HCT116 (cell line): ENCODE measurements around the gene SETSIP. TPM values are rescaled to one million over a fixed set of nuclear protein-coding genes. Genes with fewer than 3 reads are reported as not detected.

ENCODE experiments used
- ATAC-seq: fragments of 200-7000 bp; cut with Tn5 transposase; 2 replicates; pipeline ENCODE4 v1.9.1; 2020; ENCODE audit warnings: mild to moderate bottlenecking, moderate library complexity
- BruUV-seq: library from RNA; stranded (reverse); fragments of 400-500 nt; replicated peaks from 2 replicates; lab custom pipeline; 2021; lab: Mats Ljungman, UMichigan
- CTCF ChIA-PET: fragments of 300-600 bp; sonication (Branson Sonifier 250); formaldehyde crosslinking; loops from one replicate; lab custom pipeline; 2021; ENCODE audit warnings: antibody characterized with exemption; lab: Charles Lee
- POLR2A ChIA-PET: fragments of 300-600, 350-600 bp; sonication (Branson Sonifier 250); formaldehyde crosslinking; loops from one replicate; lab custom pipeline; 2021; ENCODE audit warnings: antibody characterized with exemption; lab: Charles Lee
- RAD21 ChIA-PET, 2 experiments: fragments of 300-600 bp; sonication (Branson Sonifier 250); formaldehyde crosslinking; loops; one replicate each; lab custom pipeline; 2023; ENCODE audit warnings: low total read pairs in 2 of 2; ENCODE audit not compliant: uncharacterized antibody in 2 of 2, unreplicated experiment in 2 of 2, low non-redundant PET in 1 of 2; lab: Charles Lee
- DNase-seq: peaks from one replicate; pipeline ENCODE4 v3.0.0-alpha.2; 2010; ENCODE audit warnings: low read depth, low spot score
- H2AFZ ChIP-seq: fragments of 200-600 bp; shearing (Covaris generic), sonication (generic); 2 replicates; pipeline ENCODE4 v1.6.1; 2017; ENCODE audit warnings: low read depth, mixed run types, mixed read lengths, antibody characterized with exemption, low read length; ENCODE audit not compliant: poor library complexity, severe bottlenecking
- H3K27ac ChIP-seq: 2 replicates; pipeline ENCODE4 v1.5.1; 2012; ENCODE audit warnings: low read depth, low read length
- H3K27me3 ChIP-seq: fragments of 200-600 bp; sonication (generic); 2 replicates; pipeline ENCODE4 v1.6.1; 2016; ENCODE audit warnings: mixed run types, low read length, mixed read lengths; ENCODE audit not compliant: insufficient read depth
- H3K36me3 ChIP-seq, 2 experiments: fragments of 200-500 bp in 1 of 2; fragments of 200-600 bp in 1 of 2; sonication (Bioruptor generic) in 1 of 2; sonication (generic) in 1 of 2; 2 replicates each; pipeline versions ENCODE4 v1.5.1 to v1.6.1; 2014 to 2016; ENCODE audit warnings: low read length in 2 of 2, inconsistent platforms in 1 of 2, mixed read lengths in 1 of 2, mixed run types in 1 of 2; ENCODE audit not compliant: insufficient read depth in 2 of 2, control insufficient read depth in 1 of 2
- H3K4me1 ChIP-seq, 2 experiments: fragments of 200-600 bp in 1 of 2; sonication (generic) in 1 of 2; 2 replicates each; pipeline versions ENCODE4 v1.5.1 to v1.6.1; 2012 to 2017; ENCODE audit warnings: low read length in 2 of 2, inconsistent platforms in 1 of 2, mild to moderate bottlenecking in 1 of 2, mixed read lengths in 1 of 2, mixed run types in 1 of 2, moderate library complexity in 1 of 2; ENCODE audit not compliant: insufficient read depth in 2 of 2, control insufficient read depth in 1 of 2
- H3K4me2 ChIP-seq: fragments of 200-600 bp; sonication (generic); 2 replicates; pipeline ENCODE4 v1.6.1; 2017; ENCODE audit warnings: mixed run types, low read length, mixed read lengths
- H3K4me3 ChIP-seq, 2 experiments: fragments of 200-600 bp in 1 of 2; sonication (generic) in 1 of 2; replicated peaks in 1 of 2; 2 replicates each; pipeline ENCODE4 v1.5.1; 2011 to 2016; ENCODE audit warnings: low read length in 2 of 2, control low read depth in 1 of 2, low read depth in 1 of 2, mild to moderate bottlenecking in 1 of 2, mixed read lengths in 1 of 2, mixed run types in 1 of 2
- H3K79me2 ChIP-seq: fragments of 200-600 bp; sonication (generic); 2 replicates; pipeline ENCODE4 v1.6.1; 2017; ENCODE audit warnings: mild to moderate bottlenecking, mixed run types, low read length, moderate library complexity, mixed read lengths; ENCODE audit not compliant: insufficient read depth
- H3K9ac ChIP-seq: fragments of 200-600 bp; sonication (generic); 2 replicates; pipeline ENCODE4 v1.6.1; 2016; ENCODE audit warnings: low read length, mixed read lengths
- H3K9me2 ChIP-seq: fragments of 200-600 bp; sonication (generic), shearing (Covaris generic); 2 replicates; pipeline ENCODE4 v1.6.1; 2017; ENCODE audit warnings: mixed run types, mild to moderate bottlenecking, moderate library complexity; ENCODE audit not compliant: insufficient read depth
- H3K9me3 ChIP-seq, 2 experiments: fragments of 200-500 bp in 1 of 2; fragments of 200-600 bp in 1 of 2; sonication (Bioruptor generic) in 1 of 2; sonication (generic) in 1 of 2; 2 replicates each; pipeline ENCODE4 v1.6.1; 2014 to 2017; ENCODE audit warnings: low read length in 2 of 2, mixed read lengths in 2 of 2, inconsistent platforms in 1 of 2, low read depth in 1 of 2, mild to moderate bottlenecking in 1 of 2, mixed run types in 1 of 2, moderate library complexity in 1 of 2; ENCODE audit not compliant: control insufficient read depth in 1 of 2, insufficient read depth in 1 of 2
- H4K20me1 ChIP-seq: fragments of 200-600 bp; sonication (generic), shearing (Covaris generic); 2 replicates; pipeline ENCODE4 v1.6.1; 2017; ENCODE audit warnings: mixed run types, mild to moderate bottlenecking, moderate library complexity; ENCODE audit not compliant: insufficient read depth
- CBX3 ChIP-seq: IDR thresholded peaks from 2 replicates; pipeline ENCODE4 v1.6.1; 2012; ENCODE audit warnings: low read depth
- EZH2 ChIP-seq: fragments of 200-600 bp; sonication (generic); IDR thresholded peaks from 2 replicates; pipeline ENCODE4 v1.6.1; 2017; ENCODE audit warnings: antibody characterized with exemption, mixed run types
- EZH2phosphoT487 ChIP-seq: fragments of 200-600 bp; IDR thresholded peaks from 2 replicates; pipeline ENCODE4 v1.6.1; 2018; ENCODE audit warnings: antibody characterized with exemption, borderline replicate concordance
- POLR2A ChIP-seq: IDR thresholded peaks from 2 replicates; pipeline ENCODE4 v1.7.0; 2011; ENCODE audit warnings: borderline replicate concordance; ENCODE audit not compliant: insufficient read depth, insufficient read length; ENCODE audit errors: extremely low read depth
- POLR2AphosphoS5 ChIP-seq: IDR thresholded peaks from 2 replicates; pipeline ENCODE4 v1.6.1; 2011; ENCODE audit warnings: mild to moderate bottlenecking, low read depth, low read length, moderate library complexity
- RAD21 ChIP-seq: IDR thresholded peaks from 2 replicates; pipeline ENCODE4 v1.6.1; 2012; ENCODE audit warnings: low read depth, mild to moderate bottlenecking
- SIN3A ChIP-seq: IDR thresholded peaks from 2 replicates; pipeline ENCODE4 v1.6.1; 2012; ENCODE audit warnings: low read depth
- SRF ChIP-seq: IDR thresholded peaks from 2 replicates; pipeline ENCODE4 v1.6.1; 2012; ENCODE audit warnings: low read depth
- TCF7L2 ChIP-seq: IDR thresholded peaks from 2 replicates; pipeline ENCODE4 v1.7.0; 2011; ENCODE audit warnings: borderline replicate concordance, inconsistent platforms; ENCODE audit not compliant: insufficient read depth, insufficient read length; ENCODE audit errors: extremely low read depth
- YY1 ChIP-seq: IDR thresholded peaks from 2 replicates; pipeline ENCODE4 v1.6.1; 2011; ENCODE audit warnings: low read length, low read depth, moderate library complexity, mild to moderate bottlenecking; ENCODE audit not compliant: insufficient replicate concordance; ENCODE audit errors: extremely low read depth
- intact Hi-C: fragments of 100-400 bp; cut with micrococcal nuclease; formaldehyde crosslinking; loops from 2 replicates; pipeline ENCODE4 v1.10.0; 2022
- total RNA-seq: library from RNA; stranded (reverse); gene quantifications from one replicate; pipeline ENCODE4 v1.2.1, GENCODE V29; 2021; ENCODE audit not compliant: unreplicated experiment
- TF ChIP-seq, protein P1 (sequence below), 3 experiments: fragments of 200-600 bp in 1 of 3; sonication (generic) in 1 of 3; IDR thresholded peaks in 2 of 3; conservative IDR thresholded peaks in 1 of 3; 2 replicates each; pipeline ENCODE4 v1.5.1; 2012 to 2017; ENCODE audit warnings: low read depth in 2 of 3, low read length in 2 of 3, antibody characterized with exemption in 1 of 3, borderline replicate concordance in 1 of 3, control low read depth in 1 of 3, mild to moderate bottlenecking in 1 of 3, mixed read lengths in 1 of 3, mixed run types in 1 of 3, moderate library complexity in 1 of 3; ENCODE audit not compliant: insufficient read depth in 1 of 3

Gene SETSIP
- total RNA-seq, 1 experiment from 2014 or later, result 0.27 TPM

GRCh38 chr1:92066321-92066720, 8.9 kb downstream of the SETSIP start:
- no peak for ATAC-seq
- RAD21 ChIA-PET, result no interaction called here

DNA sequence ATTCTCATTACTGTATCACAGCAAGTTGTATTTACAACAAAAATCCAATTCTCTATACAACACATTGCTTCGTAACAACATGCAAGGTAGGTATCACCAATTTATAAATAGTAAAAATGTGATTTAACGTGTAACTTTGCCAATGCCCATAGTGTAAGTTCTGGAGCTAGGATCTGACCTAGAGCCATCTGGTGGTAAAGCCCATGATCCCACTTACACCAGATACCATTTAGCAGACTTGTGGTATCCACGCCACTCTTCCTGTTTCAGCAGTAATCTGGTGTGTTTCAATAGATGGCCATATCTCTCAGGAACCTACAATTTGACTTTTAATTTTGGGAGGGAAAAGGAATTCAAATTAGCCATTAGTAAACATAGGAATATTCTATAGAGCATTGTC, 10.2 kb downstream of the SETSIP start:
- Histone ChIP-seq H3K27ac (no peak overlapping the region), H3K36me3 (no peaks in the 10 kb centered on the region), H4K20me1 (no peaks in the 10 kb centered on the region), H3K27me3 (no peaks in the 10 kb centered on the region), H3K9ac (no peak overlapping the region), H3K9me2 (no peaks in the 10 kb centered on the region), H3K79me2 (no peaks in the 10 kb centered on the region), H3K4me2 (no peak overlapping the region), H3K4me1 (no peaks in the 10 kb centered on the region), H3K9me3 (no peaks in the 10 kb centered on the region), H3K4me3 (no peak overlapping the region), H2AFZ (no peak overlapping the region)
- DNase-seq, result no peak
- no TSS peak for BruUV-seq
- ChIA-PET POLR2A (no interaction called here), RAD21 (no interaction called here), CTCF (no interaction called here)
- no peak for TF ChIP-seq RAD21
- TF ChIP-seq, protein P1, sequence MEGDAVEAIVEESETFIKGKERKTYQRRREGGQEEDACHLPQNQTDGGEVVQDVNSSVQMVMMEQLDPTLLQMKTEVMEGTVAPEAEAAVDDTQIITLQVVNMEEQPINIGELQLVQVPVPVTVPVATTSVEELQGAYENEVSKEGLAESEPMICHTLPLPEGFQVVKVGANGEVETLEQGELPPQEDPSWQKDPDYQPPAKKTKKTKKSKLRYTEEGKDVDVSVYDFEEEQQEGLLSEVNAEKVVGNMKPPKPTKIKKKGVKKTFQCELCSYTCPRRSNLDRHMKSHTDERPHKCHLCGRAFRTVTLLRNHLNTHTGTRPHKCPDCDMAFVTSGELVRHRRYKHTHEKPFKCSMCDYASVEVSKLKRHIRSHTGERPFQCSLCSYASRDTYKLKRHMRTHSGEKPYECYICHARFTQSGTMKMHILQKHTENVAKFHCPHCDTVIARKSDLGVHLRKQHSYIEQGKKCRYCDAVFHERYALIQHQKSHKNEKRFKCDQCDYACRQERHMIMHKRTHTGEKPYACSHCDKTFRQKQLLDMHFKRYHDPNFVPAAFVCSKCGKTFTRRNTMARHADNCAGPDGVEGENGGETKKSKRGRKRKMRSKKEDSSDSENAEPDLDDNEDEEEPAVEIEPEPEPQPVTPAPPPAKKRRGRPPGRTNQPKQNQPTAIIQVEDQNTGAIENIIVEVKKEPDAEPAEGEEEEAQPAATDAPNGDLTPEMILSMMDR (IDR thresholded peaks at IDR 0.05 in 2 of 3, conservative IDR thresholded peaks at IDR 0.05 in 1 of 3; ENCODE audit: borderline replicate concordance in 1 of 3, insufficient read depth in 1 of 3, low read depth in 2 of 3, low read length in 2 of 3), result peak in 2 of 3 experiments; percentile 11 to 20; a peak in 1 of 6 replicates
- intact Hi-C loops, result no loop called here
- ATAC-seq, result peak; percentile 59; the same call in 1 of the 2 replicates

More at GRCh38 chr1:92066321-92066720, 8.9 kb downstream of the SETSIP start:
- no peak for DNase-seq
- H4K20me1 ChIP-seq, result no peaks in the 10 kb centered on the region
- BruUV-seq, result no TSS peak
- intact Hi-C loops, result no loop called here
- no peaks in the 10 kb centered on the region for H3K9me2 ChIP-seq
- CTCF ChIA-PET, result no interaction called here
- H3K9ac ChIP-seq, result no peak overlapping the region
- H3K27ac ChIP-seq, result no peak overlapping the region
- no peak overlapping the region for H3K4me2 ChIP-seq
- no peaks in the 10 kb centered on the region for H3K9me3 ChIP-seq
- H3K36me3 ChIP-seq, result no peaks in the 10 kb centered on the region
- H3K4me1 ChIP-seq, result no peaks in the 10 kb centered on the region
- no peak overlapping the region for H3K4me3 ChIP-seq
- H3K27me3 ChIP-seq, result no peaks in the 10 kb centered on the region
- H2AFZ ChIP-seq, result no peak overlapping the region
- POLR2A ChIA-PET, result no interaction called here
- TF ChIP-seq POLR2A (no peak), EZH2 (no peak), SRF (no peak), TCF7L2 (no peak), POLR2AphosphoS5 (no peak), SIN3A (no peak), EZH2phosphoT487 (no peak), CBX3 (no peak), YY1 (no peak)
- TF ChIP-seq, all 23 proteins: peak for 0
- no peaks in the 10 kb centered on the region for H3K79me2 ChIP-seq
